Liver (tissue), 9 donors: ENCODE data around the gene C4orf36. TPM values are rescaled to one million over a fixed set of nuclear protein-coding genes. Genes with fewer than 3 reads are reported as not detected.
A peak's percentile ranks its signal among the peaks of the same experiment; 100 is the strongest.

Source experiments
- DNase-seq: peaks from one replicate; pipeline ENCODE4 v3.0.0-alpha.2; 2017; ENCODE audit warnings: low spot score
- H3K27ac ChIP-seq, 2 donors: one replicate each; pipeline ENCODE4 v1.7.0; 2013; ENCODE audit warnings: inconsistent platforms in 2 of 2, low read length in 2 of 2, control low read depth in 1 of 2, low read depth in 1 of 2, mild to moderate bottlenecking in 1 of 2
- H3K27me3 ChIP-seq, 4 donors: one replicate each; pipeline versions ENCODE4 v1.6.1 to v1.7.0; 2013; ENCODE audit warnings: low read length in 3 of 4, inconsistent platforms in 1 of 4, mild to moderate bottlenecking in 1 of 4, moderate library complexity in 1 of 4; ENCODE audit not compliant: control insufficient read depth in 4 of 4, insufficient read depth in 4 of 4
- H3K36me3 ChIP-seq, 4 donors: one replicate each; pipeline versions ENCODE4 v1.6.1 to v1.7.0; 2013; ENCODE audit warnings: low read length in 3 of 4, mild to moderate bottlenecking in 3 of 4, low read depth in 1 of 4, moderate library complexity in 1 of 4; ENCODE audit not compliant: control insufficient read depth in 4 of 4, insufficient read depth in 3 of 4
- H3K4me1 ChIP-seq, 4 donors: one replicate each; pipeline versions ENCODE4 v1.6.1 to v1.7.0; 2013; ENCODE audit warnings: low read length in 3 of 4, mild to moderate bottlenecking in 3 of 4, moderate library complexity in 1 of 4; ENCODE audit not compliant: control insufficient read depth in 4 of 4, insufficient read depth in 4 of 4
- H3K4me3 ChIP-seq, 3 donors: one replicate each; pipeline versions ENCODE4 v1.6.1 to v1.7.0; 2013; ENCODE audit warnings: low read length in 3 of 3, control low read depth in 1 of 3, low read depth in 1 of 3, mild to moderate bottlenecking in 1 of 3
- H3K9ac ChIP-seq, 2 donors: one replicate each; pipeline ENCODE4 v1.7.0; 2013; ENCODE audit warnings: low read length in 2 of 2, mild to moderate bottlenecking in 2 of 2, moderate library complexity in 2 of 2, control low read depth in 1 of 2, low read depth in 1 of 2
- H3K9me3 ChIP-seq, 4 donors: one replicate each; pipeline versions ENCODE4 v1.6.1 to v1.7.0; 2013; ENCODE audit warnings: low read length in 3 of 4; ENCODE audit not compliant: control insufficient read depth in 4 of 4
- EGR1 ChIP-seq, 2 donors: IDR thresholded peaks; 2 replicates each; pipeline ENCODE4 v1.6.1; 2016 to 2018; ENCODE audit warnings: antibody characterized with exemption in 2 of 2, low read depth in 2 of 2
- FOXA1 ChIP-seq: IDR thresholded peaks from 2 replicates; pipeline ENCODE4 v1.6.1; 2016; ENCODE audit warnings: antibody characterized with exemption
- FOXA2 ChIP-seq: IDR thresholded peaks from 2 replicates; pipeline ENCODE4 v1.6.1; 2016; ENCODE audit warnings: antibody characterized with exemption
- GABPA ChIP-seq, 2 donors: IDR thresholded peaks in 1 of 2; conservative IDR thresholded peaks in 1 of 2; 2 replicates each; pipeline ENCODE4 v1.6.1; 2016; ENCODE audit warnings: antibody characterized with exemption in 2 of 2, mild to moderate bottlenecking in 1 of 2, moderate library complexity in 1 of 2
- HNF4A ChIP-seq, 2 donors: conservative IDR thresholded peaks; 2 replicates each; pipeline ENCODE4 v1.6.1; 2016; ENCODE audit warnings: antibody characterized with exemption in 2 of 2, mild to moderate bottlenecking in 2 of 2
- HNF4G ChIP-seq: IDR thresholded peaks from 2 replicates; pipeline ENCODE4 v1.6.1; 2016; ENCODE audit warnings: antibody characterized with exemption
- JUND ChIP-seq, 2 donors: IDR thresholded peaks; 2 replicates each; pipeline ENCODE4 v1.6.1; 2016; ENCODE audit warnings: antibody characterized with exemption in 2 of 2
- NR2F2 ChIP-seq: IDR thresholded peaks from 2 replicates; pipeline ENCODE4 v1.6.1; 2016; ENCODE audit warnings: antibody characterized with exemption
- RAD21 ChIP-seq, 2 donors: IDR thresholded peaks; 2 replicates each; pipeline ENCODE4 v1.6.1; 2016; ENCODE audit warnings: antibody characterized with exemption in 2 of 2, mild to moderate bottlenecking in 2 of 2
- SP1 ChIP-seq: IDR thresholded peaks from 2 replicates; pipeline ENCODE4 v1.6.1; 2018; ENCODE audit warnings: antibody characterized with exemption, mild to moderate bottlenecking
- TAF1 ChIP-seq: conservative IDR thresholded peaks from 2 replicates; pipeline ENCODE4 v1.6.1; 2016; ENCODE audit warnings: antibody characterized with exemption, mild to moderate bottlenecking
- YY1 ChIP-seq: IDR thresholded peaks from 2 replicates; pipeline ENCODE4 v1.6.1; 2016; ENCODE audit warnings: antibody characterized with exemption, mild to moderate bottlenecking
- WGBS: extraction: QIAGEN DNeasy Blood & Tissue Kit; methylation state at CpG from one replicate; pipeline ENCODE4 v1.1.7; 2013; 5-methylcytosine and 5-hydroxymethylcytosine counted together
- polyA plus RNA-seq, 2 donors: library from polyadenylated mRNA; stranded (reverse) in 1 of 2; unstranded in 1 of 2; fragments of 200-250 nt in 1 of 2; fragments of >200 nt in 1 of 2; fragmentation: Nextera tagmentation in 1 of 2; extraction: Ambion mirVana in 1 of 2; gene quantifications; one replicate each; pipeline versions ENCODE4 v1.2.1 to v1.2.3, GENCODE V29; 2013 to 2015
- total RNA-seq, 2 donors: library from RNA; depleted of rRNA; stranded (reverse); fragments of >200 nt; gene quantifications; one replicate each; pipeline ENCODE4 v1.2.3, GENCODE V29; 2014
- TF ChIP-seq, protein P1 (sequence below): IDR thresholded peaks from 2 replicates; pipeline ENCODE4 v1.6.1; 2016; ENCODE audit warnings: antibody characterized with exemption
- TF ChIP-seq, protein P2 (sequence below): IDR thresholded peaks from 2 replicates; pipeline ENCODE4 v1.6.1; 2016; ENCODE audit warnings: antibody characterized with exemption, mild to moderate bottlenecking
- TF ChIP-seq, protein P3 (sequence below): IDR thresholded peaks from 2 replicates; pipeline ENCODE4 v1.6.1; 2016; ENCODE audit warnings: antibody characterized with exemption
- TF ChIP-seq, protein P4 (sequence below): IDR thresholded peaks from 2 replicates; pipeline ENCODE4 v1.6.1; 2016; ENCODE audit warnings: antibody characterized with exemption
- TF ChIP-seq, protein P5 (sequence below): fragments of 150-350 bp; IDR thresholded peaks from 2 replicates; pipeline ENCODE4 v1.5.1; 2017; ENCODE audit warnings: improper control_type of control experiment, low read depth, low read length; ENCODE audit not compliant: missing input control
- donor health status: healthy.
- donor health status: healthy.
- donor health status: healthy.
- donor health status: healthy.
- donor health status: healthy.

Gene C4orf36
- total and polyA plus RNA-seq, 4 donors, result 0.09 TPM; not detected in 3

DNA sequence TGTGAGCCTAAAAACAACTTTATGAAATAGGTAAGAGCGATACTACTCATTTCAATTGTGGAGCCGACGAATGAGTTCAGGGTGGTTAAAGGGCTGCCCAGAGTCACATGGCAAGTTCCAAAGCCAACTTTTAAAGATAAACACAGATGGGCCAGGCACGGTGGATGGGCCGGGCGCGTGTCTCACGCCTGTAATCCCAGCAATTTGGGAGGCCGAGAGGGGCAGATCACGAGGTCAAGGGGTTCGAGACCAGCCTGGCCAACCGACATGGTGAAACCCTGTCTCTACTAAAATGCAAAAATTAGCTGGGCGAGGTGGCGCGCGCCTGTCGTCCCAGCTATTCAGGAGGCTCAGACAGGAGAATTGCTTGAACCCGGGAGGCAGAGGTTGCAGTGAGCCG is 914 bp upstream of the C4orf36 start:
- DNase-seq, result no peak
- H3K4me3 ChIP-seq, result no peak overlapping the region
- H3K27me3 ChIP-seq, result no peaks in the 10 kb centered on the region
- 89% methylated on average over 19 of the region's 19 CpGs for WGBS
- H3K27ac ChIP-seq, result no peak overlapping the region
- TF ChIP-seq TAF1, result no peak
- no peak for TF ChIP-seq EGR1 (IDR thresholded peaks at IDR 0.05; ENCODE audit: low read depth in 2 of 2)
- TF ChIP-seq YY1, result no peak
- TF ChIP-seq HNF4G, result no peak
- TF ChIP-seq FOXA2, result no peak
- TF ChIP-seq JUND (IDR thresholded peaks at IDR 0.05), result no peak
- no peak for TF ChIP-seq SP1
- TF ChIP-seq, protein P1, sequence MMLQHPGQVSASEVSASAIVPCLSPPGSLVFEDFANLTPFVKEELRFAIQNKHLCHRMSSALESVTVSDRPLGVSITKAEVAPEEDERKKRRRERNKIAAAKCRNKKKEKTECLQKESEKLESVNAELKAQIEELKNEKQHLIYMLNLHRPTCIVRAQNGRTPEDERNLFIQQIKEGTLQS, result no peak
- TF ChIP-seq, protein P2, sequence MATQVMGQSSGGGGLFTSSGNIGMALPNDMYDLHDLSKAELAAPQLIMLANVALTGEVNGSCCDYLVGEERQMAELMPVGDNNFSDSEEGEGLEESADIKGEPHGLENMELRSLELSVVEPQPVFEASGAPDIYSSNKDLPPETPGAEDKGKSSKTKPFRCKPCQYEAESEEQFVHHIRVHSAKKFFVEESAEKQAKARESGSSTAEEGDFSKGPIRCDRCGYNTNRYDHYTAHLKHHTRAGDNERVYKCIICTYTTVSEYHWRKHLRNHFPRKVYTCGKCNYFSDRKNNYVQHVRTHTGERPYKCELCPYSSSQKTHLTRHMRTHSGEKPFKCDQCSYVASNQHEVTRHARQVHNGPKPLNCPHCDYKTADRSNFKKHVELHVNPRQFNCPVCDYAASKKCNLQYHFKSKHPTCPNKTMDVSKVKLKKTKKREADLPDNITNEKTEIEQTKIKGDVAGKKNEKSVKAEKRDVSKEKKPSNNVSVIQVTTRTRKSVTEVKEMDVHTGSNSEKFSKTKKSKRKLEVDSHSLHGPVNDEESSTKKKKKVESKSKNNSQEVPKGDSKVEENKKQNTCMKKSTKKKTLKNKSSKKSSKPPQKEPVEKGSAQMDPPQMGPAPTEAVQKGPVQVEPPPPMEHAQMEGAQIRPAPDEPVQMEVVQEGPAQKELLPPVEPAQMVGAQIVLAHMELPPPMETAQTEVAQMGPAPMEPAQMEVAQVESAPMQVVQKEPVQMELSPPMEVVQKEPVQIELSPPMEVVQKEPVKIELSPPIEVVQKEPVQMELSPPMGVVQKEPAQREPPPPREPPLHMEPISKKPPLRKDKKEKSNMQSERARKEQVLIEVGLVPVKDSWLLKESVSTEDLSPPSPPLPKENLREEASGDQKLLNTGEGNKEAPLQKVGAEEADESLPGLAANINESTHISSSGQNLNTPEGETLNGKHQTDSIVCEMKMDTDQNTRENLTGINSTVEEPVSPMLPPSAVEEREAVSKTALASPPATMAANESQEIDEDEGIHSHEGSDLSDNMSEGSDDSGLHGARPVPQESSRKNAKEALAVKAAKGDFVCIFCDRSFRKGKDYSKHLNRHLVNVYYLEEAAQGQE, result no peak
- no peak for TF ChIP-seq HNF4A (conservative IDR thresholded peaks at IDR 0.05)
- no peak for TF ChIP-seq NR2F2
- no peak for TF ChIP-seq GABPA (IDR thresholded peaks at IDR 0.05 in 1 of 2, conservative IDR thresholded peaks at IDR 0.05 in 1 of 2)
- TF ChIP-seq, protein P3, sequence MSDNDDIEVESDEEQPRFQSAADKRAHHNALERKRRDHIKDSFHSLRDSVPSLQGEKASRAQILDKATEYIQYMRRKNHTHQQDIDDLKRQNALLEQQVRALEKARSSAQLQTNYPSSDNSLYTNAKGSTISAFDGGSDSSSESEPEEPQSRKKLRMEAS, result no peak
- no peak for TF ChIP-seq RAD21 (IDR thresholded peaks at IDR 0.05)
- TF ChIP-seq, protein P4, sequence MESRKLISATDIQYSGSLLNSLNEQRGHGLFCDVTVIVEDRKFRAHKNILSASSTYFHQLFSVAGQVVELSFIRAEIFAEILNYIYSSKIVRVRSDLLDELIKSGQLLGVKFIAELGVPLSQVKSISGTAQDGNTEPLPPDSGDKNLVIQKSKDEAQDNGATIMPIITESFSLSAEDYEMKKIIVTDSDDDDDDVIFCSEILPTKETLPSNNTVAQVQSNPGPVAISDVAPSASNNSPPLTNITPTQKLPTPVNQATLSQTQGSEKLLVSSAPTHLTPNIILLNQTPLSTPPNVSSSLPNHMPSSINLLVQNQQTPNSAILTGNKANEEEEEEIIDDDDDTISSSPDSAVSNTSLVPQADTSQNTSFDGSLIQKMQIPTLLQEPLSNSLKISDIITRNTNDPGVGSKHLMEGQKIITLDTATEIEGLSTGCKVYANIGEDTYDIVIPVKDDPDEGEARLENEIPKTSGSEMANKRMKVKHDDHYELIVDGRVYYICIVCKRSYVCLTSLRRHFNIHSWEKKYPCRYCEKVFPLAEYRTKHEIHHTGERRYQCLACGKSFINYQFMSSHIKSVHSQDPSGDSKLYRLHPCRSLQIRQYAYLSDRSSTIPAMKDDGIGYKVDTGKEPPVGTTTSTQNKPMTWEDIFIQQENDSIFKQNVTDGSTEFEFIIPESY, result no peak
- H3K9me3 ChIP-seq, result no peaks in the 10 kb centered on the region
- no peak overlapping the region for H3K9ac ChIP-seq
- H3K4me1 ChIP-seq, result peaks cover 0 to 14% (median 9%) of the 10 kb centered on the region in 4 donors
- H3K36me3 ChIP-seq, result no peaks in the 10 kb centered on the region

DNA sequence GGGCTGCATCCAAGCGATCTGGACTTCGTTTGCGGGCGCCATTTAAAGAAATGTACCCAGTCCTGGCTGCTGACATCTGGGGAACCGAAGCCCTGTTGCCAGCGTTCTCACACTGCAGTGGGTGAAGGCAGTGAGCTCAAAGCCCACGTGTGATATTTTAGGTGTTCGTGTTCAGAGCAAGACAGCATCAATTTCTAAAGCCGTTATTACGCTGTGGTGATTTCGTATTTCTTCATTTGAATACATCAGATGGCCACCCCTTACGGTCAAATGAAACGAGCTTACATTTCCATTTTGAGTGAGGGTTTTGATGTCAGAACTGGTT is 376 bp upstream of the C4orf36 start:
- Histone ChIP-seq H3K9ac (peak overlapping the region in 1 of 2 donors; percentile 33), H3K36me3 (no peaks in the 10 kb centered on the region), H3K4me3 (peak overlapping the region; percentile 79 to 88 (median 79)), H3K4me1 (peaks cover 0 to 14% (median 9%) of the 10 kb centered on the region in 4 donors), H3K27ac (no peak overlapping the region), H3K27me3 (no peaks in the 10 kb centered on the region), H3K9me3 (no peaks in the 10 kb centered on the region)
- TF ChIP-seq SP1, result no peak
- no peak for TF ChIP-seq RAD21 (IDR thresholded peaks at IDR 0.05)
- TF ChIP-seq, protein P4, result no peak
- TF ChIP-seq HNF4G, result no peak
- TF ChIP-seq, protein P5, sequence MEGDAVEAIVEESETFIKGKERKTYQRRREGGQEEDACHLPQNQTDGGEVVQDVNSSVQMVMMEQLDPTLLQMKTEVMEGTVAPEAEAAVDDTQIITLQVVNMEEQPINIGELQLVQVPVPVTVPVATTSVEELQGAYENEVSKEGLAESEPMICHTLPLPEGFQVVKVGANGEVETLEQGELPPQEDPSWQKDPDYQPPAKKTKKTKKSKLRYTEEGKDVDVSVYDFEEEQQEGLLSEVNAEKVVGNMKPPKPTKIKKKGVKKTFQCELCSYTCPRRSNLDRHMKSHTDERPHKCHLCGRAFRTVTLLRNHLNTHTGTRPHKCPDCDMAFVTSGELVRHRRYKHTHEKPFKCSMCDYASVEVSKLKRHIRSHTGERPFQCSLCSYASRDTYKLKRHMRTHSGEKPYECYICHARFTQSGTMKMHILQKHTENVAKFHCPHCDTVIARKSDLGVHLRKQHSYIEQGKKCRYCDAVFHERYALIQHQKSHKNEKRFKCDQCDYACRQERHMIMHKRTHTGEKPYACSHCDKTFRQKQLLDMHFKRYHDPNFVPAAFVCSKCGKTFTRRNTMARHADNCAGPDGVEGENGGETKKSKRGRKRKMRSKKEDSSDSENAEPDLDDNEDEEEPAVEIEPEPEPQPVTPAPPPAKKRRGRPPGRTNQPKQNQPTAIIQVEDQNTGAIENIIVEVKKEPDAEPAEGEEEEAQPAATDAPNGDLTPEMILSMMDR, result no peak
- no peak for TF ChIP-seq YY1
- no peak for TF ChIP-seq TAF1
- TF ChIP-seq EGR1 (IDR thresholded peaks at IDR 0.05; ENCODE audit: low read depth in 2 of 2), result no peak
- TF ChIP-seq FOXA1, result no peak
- no peak for TF ChIP-seq JUND (IDR thresholded peaks at IDR 0.05)
- TF ChIP-seq, protein P2, result no peak
- no peak for TF ChIP-seq GABPA (IDR thresholded peaks at IDR 0.05 in 1 of 2, conservative IDR thresholded peaks at IDR 0.05 in 1 of 2)
- TF ChIP-seq, protein P1, result no peak
- no peak for TF ChIP-seq NR2F2
- no peak for TF ChIP-seq FOXA2
- 27% methylated on average over 13 of the region's 13 CpGs for WGBS
- DNase-seq, result no peak
